GM12874 (cell line): ENCODE measurements around the gene OR7E24.

Experiments used
- CTCF ChIP-seq: IDR thresholded peaks from 2 replicates; pipeline ENCODE4 v1.5.1; 2011; ENCODE audit warnings: low read depth, mild to moderate bottlenecking, control low read depth, low read length, moderate library complexity; ENCODE audit not compliant: insufficient read depth

OR7E24 gene

GRCh38 chr19:9250630-9251029 lies at the start of gene OR7E24:
Gene OR7E24 (plus strand): TSS chr19:9250930. CDS start chr19:9251044, 114 bp downstream.
- TF ChIP-seq CTCF = no peak

GRCh38 chr19:9205501-9206113 lies 45.1 kb upstream of the OR7E24 start:
- TF ChIP-seq CTCF = peak; percentile 85

GRCh38 chr19:9219489-9219888 lies 31.2 kb upstream of the OR7E24 start, which contains the start of gene OR7D4:
Gene OR7D4 (minus strand): TSS chr19:9219589. CDS start chr19:9214837, 4,752 bp downstream.
- TF ChIP-seq CTCF = no peak

- TF ChIP-seq CTCF = no peak
Measured at GRCh38 chr19:9251236-9251635, 506 bp downstream of the OR7E24 start.

- TF ChIP-seq CTCF = no peak
Measured at GRCh38 chr19:9289231-9289884, 38.6 kb downstream of the OR7E24 start.

GRCh38 chr19:9295411-9295849 lies 44.7 kb downstream of the OR7E24 start:
- no peak for TF ChIP-seq CTCF

- no peak for TF ChIP-seq CTCF
Measured at GRCh38 chr19:9296336-9296735, 45.6 kb downstream of the OR7E24 start.
